HT1080 (cell line): ENCODE data around the gene CCL23. TPM values are rescaled to one million over a fixed set of nuclear protein-coding genes. Genes with fewer than 3 reads are reported as not detected.
A peak's percentile ranks its signal among the peaks of the same experiment; 100 is the strongest.
"Not testable (repeated sequence)": the region's sequence is repeated elsewhere in the genome, so short reads cannot be mapped to it uniquely, and the experiment has no call there.

Experiments used
- DNase-seq: peaks from one replicate; pipeline ENCODE4 v3.0.0-alpha.2; 2015; ENCODE audit warnings: low read depth
- polyA plus RNA-seq, 2 experiments: library from polyadenylated mRNA; depleted of rRNA; stranded (reverse); fragments of >200 nt; gene quantifications; 2 replicates each; pipeline ENCODE4 v1.2.3, GENCODE V29; 2015
- total RNA-seq: library from RNA; depleted of rRNA; stranded (reverse); fragments of >200 nt; shearing (Covaris generic); gene quantifications from 2 replicates; pipeline ENCODE4 v1.2.3, GENCODE V29; 2014; rRNA removed

The CCL23 gene, protein sequence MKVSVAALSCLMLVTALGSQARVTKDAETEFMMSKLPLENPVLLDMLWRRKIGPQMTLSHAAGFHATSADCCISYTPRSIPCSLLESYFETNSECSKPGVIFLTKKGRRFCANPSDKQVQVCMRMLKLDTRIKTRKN
- not detected in 2 replicates for total RNA-seq
- not detected in 2 replicates for polyA plus RNA-seq (2015; cell fraction: cytosol; rRNA removed)
- not detected in 2 replicates for polyA plus RNA-seq (2015; cell fraction: nucleus; rRNA removed)

DNA sequence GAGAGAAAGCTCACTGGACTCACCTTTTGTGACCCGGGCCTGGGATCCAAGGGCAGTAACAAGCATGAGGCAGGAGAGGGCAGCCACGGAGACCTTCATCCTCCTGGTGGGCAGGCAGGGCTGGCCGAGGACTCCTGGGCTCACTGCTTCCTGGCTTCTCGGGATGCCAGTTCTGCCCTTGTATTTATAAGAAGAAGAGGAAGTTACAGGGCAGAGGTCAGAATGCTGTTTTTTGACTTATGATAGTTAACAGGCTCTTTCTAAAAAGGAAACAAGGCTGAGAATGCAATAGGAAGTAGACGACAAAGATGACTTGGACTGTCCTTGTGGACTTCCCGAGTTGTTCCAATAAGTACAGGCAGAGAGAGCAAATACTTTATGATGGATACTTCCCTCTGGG lies at the start of gene CCL23:
Gene CCL23 (minus strand): TSS at position 174 of the 400 bp plus-strand sequence. CDS start 75 bp downstream, at position 99.
- no peak for DNase-seq

DNA sequence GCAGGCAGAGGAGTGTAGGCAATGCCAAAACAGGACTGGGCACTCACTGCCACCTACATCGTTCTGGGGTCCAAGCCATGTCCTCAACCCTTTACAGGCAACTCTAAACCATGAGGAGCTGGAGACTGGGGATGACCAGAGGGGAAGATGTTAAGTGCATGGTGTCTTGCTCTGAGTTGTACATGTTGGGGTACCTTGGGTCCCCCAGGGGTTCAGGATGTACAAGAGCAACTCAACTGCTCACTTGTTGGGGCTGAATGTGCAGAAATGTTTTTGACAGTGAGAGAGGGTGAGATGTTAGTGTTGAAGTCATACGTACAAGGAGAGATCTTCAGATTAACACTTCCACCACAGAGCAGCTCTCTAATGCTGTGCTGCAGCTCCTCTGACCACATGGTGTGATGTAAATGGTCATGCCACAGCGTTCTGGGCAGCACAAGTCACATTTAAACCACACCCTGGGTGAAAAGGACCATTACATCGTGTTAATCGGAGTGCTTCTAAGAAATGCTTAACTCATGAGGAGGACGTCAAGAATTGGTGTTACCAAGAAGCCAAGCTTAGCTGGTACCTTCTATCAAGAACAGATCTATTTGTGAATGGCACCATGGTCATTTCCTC lies 48.7 kb upstream of the CCL23 start:
- DNase-seq: no peak

DNA sequence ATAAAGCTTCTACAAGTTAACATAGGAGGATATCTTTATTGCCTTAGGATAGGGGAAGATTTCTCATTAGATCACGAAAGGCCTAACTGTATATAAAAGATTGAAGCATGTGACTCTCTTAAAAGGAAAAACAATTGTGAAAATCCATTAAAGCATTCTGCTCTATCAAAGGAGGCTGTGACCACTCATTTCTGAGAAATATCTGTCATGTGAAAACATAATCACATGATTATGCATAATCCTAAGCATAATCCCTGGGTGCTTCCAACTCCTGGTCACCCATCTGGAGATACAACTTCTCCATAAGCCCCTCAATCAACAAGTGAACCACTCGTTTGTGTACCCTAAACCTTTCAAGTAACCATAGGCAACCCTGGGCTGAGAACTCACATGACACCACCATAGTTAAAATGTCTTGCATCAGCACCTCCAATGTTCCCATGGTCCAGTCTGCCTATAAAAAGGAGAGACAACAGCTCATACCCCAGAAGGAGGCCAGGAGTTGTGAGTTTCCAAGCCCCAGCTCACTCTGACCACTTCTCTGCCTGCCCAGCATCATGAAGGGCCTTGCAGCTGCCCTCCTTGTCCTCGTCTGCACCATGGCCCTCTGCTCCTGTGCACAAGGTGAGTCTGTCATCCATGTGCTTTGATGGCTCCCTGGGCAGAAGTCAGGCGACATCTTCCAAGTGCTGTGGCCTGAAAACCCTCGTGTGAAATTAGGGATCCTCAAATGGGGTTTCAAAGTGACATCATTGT lies 46.2 kb upstream of the CCL23 start, which contains the start of gene CCL18:
Gene CCL18 (plus strand): TSS at position 487 of the 756 bp plus-strand sequence. CDS start 71 bp downstream, at position 558.
- DNase-seq: no peak

DNA sequence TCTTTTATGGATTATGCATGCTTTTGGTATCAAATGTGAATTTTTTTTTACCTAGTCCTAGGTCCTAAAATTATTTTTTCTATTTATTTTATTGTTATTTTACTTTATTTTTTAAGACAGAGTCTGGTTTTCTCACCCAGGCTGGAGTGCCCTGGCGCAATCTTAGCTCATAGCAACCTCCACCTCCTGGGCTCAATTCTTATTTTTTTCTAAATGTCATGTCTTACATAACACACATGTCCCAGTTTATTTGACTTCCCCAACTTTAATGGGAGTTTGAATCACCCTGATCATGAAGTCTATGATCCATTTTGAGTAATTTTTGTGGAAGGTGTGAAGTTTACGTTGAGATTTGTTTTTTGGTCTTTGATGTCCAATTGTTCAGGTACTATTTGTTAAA lies 43.0 kb upstream of the CCL23 start:
- DNase-seq: no peak

DNA sequence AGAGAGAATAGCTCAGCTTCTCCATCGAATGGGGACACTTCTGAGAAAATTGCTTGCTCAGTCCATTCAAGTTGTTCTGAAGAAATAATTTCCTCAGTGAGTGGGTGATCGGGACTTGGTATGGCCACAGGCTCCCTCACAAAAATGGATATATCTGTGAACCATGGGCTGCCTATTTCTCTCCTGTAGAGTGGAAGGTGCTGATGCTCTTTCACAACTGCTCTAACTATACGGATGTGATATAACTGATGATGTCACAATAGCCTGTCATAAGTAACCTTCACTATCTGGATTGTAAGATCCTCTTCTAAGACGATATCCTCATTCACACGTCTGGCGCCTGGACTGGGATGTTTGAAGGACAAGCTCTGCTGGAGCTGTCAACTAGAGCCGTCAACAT lies 41.6 kb upstream of the CCL23 start:
- no peak for DNase-seq

DNA sequence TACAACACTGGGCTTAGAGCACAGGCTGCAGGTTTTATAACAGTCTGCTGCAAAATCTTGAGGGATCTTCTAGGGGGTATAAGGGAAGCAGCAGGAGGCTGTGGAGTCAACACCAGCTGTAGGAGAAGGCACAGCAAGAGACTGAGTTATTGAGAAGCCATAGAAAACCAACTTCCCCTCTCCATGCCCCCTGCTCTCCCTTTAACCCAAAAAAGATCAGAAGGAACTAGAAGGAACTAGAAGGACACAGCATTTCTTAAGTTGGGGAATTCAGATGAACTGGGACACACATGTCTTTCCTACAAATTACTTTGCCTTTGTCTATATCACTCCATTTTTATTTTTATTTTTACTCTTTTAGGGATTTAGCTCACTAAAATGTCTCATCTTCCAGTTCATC lies 40.1 kb upstream of the CCL23 start:
- no peak for DNase-seq

DNA sequence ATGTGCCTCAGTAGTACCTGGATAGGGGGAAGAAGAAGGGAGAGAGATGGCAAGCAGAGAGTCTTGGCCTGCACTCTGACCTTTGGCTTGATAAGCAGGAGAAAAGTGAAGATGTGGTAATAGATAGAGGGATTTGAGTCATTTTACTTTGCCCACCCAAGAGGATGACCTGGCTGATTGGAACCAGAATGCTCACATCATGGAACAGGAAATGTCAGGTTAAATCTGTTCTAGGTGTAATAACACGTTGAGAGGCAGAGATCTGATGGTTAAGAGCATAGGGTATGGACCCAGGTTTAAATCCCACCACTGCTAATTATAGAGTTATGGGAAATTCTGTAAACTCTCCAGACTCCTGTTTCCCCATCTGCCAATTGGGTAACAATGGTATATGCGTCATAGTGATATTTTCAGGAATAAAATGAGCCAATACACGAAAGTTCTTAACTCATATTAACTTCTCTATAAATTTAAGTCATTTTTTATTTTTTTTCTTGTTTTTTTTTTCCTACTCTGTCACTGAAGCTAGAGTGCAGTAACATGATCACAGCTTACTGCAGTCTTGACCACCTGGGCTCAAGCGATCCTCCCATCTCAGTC lies 38.2 kb upstream of the CCL23 start:
- DNase-seq: no peak

DNA sequence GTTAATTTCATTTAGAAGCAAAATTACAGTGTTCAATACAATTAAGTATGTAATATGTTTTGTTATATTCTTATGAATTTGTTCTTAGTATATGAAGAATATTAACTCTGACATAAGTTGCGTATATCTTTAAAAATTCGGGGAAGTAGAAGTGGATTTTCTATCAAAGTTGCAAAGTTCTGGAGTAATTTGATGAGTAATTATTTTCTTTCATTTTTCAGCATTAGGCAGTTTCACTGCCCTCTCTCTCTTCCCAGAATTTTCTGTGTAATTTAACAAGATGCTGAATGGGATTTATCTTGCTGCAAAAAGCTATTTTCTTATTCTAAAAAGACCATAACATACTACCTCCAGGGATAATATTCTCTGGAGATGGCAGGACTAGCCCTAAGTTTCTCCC lies 37.4 kb upstream of the CCL23 start:
- no peak for DNase-seq

DNA sequence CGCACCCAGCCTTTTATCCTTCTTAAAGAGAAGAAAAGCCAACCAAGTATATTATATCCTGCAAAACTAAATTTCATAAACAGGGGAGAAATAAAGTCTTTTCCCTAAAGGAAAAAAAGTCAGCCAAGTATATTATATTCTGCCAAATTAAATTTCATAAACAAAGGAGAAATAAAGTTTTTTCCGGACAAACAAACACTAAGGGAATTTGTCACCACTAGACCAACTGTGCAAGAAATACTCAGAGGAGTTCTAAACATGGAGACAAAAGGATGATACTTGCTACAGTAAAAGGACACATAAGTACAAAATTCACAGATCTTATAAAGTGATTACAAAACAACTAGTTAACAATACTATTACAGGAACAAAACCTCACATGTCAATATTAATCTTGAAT lies 31.9 kb upstream of the CCL23 start:
- DNase-seq: no peak

DNA sequence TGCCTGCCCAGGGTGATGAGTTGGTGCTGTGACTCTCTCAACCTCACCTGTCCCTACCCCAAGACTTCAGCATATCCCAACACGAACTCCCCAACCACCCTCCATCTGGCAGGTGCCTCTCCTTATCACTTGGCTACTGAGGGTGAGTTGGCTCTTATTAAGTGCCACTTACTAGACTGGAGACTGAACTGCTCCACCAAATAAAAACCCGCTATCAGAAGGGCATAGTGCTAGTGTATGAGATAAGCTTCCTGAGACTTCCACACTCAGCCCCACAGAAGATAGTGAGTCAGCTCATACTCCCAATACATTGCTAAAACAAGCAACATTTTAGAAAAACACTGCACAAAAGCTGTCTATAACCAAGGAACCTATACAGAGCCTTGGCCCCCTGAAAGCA lies 30.3 kb upstream of the CCL23 start:
- DNase-seq: no peak

DNA sequence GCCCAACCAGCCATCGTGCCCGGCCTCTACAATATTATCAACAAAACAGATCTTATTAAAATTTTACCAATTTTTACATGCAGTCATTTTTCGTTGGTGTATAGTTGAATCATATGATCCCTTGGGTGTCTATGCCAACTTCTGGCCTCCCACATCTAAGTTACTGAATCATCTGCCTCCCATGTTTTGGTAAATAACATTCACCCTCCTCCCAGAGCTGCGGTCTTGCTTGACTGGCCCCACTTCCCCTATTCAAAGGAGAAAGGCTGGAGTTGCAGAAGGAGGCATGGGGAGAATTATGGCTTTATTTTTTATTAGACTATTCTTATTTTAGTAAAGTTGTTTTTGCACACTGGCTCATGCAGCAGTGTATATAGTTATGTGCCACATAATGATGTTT lies 18.5 kb upstream of the CCL23 start:
- DNase-seq: no peak

DNA sequence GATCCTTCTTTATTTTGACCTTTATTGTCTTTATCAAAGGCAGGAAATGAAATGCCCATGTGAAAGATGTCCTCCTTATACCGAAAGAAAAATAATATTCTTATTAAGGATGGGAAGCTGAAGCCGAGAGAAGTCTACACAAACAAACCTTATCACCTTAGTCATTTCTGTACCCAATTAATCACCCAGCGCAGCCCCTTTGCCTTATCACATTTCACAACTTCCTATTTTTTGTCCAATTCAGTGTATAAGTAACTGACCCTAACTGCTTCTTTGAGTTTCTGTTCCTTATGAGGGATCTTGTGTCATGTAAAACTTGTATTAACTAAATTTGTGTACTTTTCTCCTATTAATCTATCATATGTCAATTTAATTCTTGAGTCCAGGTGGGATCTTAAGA lies 16.4 kb upstream of the CCL23 start:
- DNase-seq: no peak

DNA sequence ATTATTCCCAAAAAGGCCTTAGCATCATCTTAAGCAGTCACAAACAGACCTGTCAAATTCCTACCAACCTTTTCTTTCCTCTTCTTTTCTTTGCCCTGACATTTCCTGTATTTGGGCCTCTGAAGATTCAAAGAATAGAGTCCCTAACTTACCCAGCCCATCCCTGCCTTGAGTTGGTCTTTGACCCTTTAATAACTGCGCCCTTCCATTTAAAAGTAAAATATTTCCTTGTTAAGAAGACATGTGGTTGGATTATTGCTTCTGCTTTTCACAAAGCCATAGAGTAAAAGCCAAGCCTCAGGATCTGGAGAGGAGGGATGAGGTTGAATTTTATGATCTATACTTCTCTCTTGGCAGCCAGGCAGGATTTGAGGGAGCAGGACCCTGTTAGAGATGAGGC lies 13.2 kb upstream of the CCL23 start:
- DNase-seq: no peak

DNA sequence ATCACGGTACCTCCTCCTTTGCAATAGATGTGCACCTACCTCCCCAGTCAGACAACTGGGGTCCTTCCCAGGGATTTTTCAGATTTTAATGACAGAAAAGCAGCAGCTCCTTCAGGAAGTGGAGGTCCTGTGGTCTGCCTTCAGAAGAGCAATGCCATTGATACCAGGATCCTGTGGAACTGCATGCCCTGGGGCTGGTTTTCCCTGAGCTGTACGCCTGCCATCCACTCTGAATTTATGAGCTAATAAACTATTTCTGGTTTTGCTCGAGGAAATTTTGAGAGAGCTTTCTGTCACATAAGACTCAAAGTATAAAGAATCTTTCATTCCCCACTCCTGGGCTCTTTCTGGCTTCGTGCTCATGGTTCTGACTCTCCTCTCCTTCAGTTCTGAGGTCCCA lies 10.0 kb upstream of the CCL23 start:
- DNase-seq: no peak

DNA sequence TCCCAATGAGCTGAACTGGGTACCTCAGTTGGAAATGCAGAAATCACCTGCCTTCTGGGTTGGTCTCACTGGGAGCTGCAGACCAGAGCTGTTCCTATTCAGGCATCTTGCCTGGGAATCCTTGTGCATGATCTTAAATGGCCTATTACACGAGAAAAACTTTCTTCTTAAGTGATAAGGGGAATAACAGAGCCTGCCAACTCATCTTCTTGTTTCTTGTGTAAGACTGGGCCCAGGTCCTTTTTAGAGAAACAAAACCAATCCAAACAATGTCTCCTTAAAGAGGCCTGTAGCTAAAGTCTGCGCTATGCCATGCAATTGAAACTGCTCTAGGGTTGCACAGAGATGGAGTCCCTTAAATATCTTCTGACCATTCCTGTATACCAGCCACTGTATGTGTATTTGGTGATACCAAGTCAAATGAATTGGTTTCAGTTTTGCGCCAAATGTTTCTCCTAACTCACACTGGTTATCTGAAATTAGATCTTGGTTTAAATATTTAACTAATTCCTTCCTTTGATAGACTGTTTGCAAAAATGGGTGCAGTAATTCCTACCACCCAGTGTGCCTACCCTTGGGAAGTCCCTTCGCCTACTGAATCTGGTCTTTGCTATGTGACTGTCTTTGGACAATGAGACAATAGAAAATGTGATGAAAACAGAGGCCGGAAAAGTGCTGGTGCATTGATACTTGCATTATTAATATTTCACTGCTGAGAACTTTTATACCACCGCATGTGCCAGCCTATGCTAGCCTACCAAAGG lies 6.5 kb upstream of the CCL23 start:
- DNase-seq: no peak

DNA sequence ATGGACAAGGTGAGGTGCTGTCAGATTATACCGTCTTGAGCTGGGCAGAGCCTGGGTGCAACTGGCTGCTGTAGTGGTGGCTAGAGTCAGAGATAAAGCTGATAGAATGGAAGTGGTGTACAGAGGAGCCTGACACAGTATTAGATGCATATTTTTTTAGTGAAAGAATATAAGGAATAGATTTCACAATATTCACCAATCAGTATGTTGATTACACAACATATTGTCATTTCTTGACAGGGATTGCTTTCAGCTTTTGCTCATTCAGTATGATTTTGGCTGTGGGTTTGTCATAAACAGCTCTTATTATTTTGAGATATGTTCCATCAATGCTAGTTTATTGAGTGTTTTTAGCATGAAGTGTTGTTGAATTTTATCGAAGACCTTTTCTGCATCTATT lies 1.7 kb upstream of the CCL23 start:
- no peak for DNase-seq

DNA sequence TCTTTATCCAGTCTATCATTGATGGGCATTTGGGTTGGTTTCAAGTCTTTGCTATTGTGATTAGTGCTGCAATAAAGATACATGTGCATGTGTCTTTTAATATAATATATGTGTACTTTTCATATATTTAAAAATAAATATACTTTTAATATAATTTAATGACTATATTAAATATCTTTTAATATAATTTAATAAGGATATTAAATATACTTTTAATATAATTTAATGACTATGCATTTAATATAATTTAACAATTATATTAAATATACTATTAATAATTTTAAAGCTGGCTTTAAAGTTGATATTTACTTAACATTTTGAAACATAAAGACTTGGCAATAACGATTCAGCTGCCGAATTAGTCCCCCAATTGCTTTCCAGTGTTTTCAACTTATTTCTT lies 1.2 kb downstream of the CCL23 start:
- DNase-seq: no peak

DNA sequence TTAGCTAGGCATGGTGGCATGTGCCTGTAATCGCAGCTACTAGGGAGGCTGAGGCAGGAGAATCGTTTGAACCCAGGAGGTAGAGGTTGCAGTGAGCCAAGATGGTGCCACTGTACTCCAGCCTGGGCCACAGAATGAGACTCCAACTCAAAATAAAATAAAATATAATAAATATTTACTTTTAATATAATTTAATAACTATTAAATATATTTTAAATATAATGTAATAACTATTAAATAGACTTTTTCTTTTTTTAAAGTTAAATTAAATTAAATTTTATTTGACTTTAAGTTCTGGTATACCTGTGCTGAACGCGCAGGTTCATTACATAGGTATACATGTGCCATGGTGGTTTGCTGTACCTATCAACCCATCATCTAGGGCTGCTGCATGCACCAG lies 1.9 kb downstream of the CCL23 start:
- DNase-seq: not testable (repeated sequence)

DNA sequence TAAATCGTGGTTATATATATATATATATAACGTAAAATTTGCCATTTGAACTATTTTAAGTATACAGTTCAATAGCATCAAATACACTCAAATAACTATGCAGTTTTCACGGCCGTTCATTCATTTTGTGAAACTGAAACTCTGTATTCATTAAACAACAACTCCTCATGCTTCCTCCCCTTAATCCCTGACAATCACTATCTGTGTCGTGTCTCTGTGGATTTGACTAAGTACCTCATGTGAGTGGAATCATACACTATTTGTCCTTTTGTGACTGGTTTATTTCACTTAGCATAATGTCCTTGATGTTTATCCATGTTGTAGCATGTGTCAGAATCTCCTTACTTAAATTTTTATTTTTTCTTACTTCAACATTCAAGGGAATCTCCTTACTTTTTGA lies 2.8 kb downstream of the CCL23 start:
- DNase-seq: no peak

DNA sequence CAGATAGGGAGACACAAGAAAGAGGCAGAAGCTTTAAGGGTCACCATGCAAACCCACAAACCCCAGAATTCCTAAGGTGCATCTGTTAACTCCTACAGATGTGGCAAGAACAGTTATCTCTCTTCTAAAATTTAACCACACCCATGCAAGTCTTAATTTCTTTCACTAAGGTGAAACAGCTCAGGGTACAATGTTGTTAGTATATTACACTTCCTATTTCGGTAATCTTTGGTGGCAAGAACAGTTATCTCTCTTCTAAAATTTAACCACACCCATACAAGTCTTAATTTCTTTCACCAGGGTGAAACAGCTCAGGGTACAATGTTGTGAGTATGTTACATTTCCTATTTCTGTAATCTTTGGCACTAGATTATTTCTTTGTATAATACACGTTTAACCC lies 6.6 kb downstream of the CCL23 start:
- no peak for DNase-seq

DNA sequence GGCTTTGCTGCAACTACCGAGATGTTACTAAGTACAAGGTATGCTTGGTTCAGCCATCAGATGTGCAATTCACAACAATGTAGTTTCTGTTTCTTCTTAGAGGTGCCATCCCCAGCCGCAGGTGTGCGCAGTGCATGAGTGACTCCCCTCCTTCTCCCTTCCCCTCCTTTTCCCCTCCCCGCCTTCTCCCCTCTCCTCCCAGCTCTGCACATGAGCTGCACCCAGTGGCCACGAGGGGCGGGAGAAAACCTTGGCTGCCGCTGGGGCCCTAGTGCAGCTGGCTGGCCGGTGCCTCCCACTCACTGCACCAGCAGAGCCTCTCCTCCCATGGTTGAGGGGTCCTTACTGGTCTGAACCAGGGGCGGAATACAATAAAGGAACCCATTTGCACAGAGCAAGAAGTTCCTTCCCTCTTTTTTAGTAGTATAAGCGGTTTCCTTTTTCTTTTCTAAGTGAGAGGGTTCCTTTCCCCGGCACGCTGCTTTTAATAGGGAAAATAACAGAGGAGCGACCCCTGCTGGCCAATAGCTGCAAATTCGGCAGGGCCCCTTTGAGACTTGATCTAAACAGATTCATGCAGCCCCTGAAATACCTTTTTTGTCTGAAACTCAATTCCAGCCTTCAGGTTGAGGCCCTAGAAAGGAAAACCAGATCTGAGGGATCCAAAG lies 8.6 kb downstream of the CCL23 start:
- peak; percentile 36 for DNase-seq
